IgD-negative memory B cell (primary cell): ENCODE data around the gene MAML3. TPM values are rescaled to one million over a fixed set of nuclear protein-coding genes. Genes with fewer than 3 reads are reported as not detected.

ENCODE experiments used
- H3K27ac Mint-ChIP-seq, 3 donors: one replicate each; pipeline ENCODE4 v1.8.0; 2020 to 2022; ENCODE audit warnings: mild to moderate bottlenecking in 3 of 3, mixed read lengths in 3 of 3, moderate library complexity in 1 of 3
- H3K27me3 Mint-ChIP-seq: one replicate; pipeline ENCODE4 v1.8.0; 2021; ENCODE audit warnings: mixed read lengths
- H3K36me3 Mint-ChIP-seq: one replicate; pipeline ENCODE4 v1.8.0; 2020; ENCODE audit warnings: mild to moderate bottlenecking, mixed read lengths
- H3K4me1 Mint-ChIP-seq, 3 donors: one replicate each; pipeline ENCODE4 v1.8.0; 2020 to 2022; ENCODE audit warnings: mixed read lengths in 3 of 3, mild to moderate bottlenecking in 1 of 3
- H3K4me3 Mint-ChIP-seq, 4 donors: one replicate each; pipeline ENCODE4 v1.8.0; 2020 to 2022; ENCODE audit warnings: mild to moderate bottlenecking in 4 of 4, mixed read lengths in 4 of 4, moderate library complexity in 3 of 4
- H3K9me3 Mint-ChIP-seq, 3 donors: one replicate each; pipeline ENCODE4 v1.8.0; 2020 to 2021; ENCODE audit warnings: mixed read lengths in 3 of 3, mild to moderate bottlenecking in 1 of 3
- polyA plus RNA-seq: library from polyadenylated mRNA; unstranded; fragments of 300-500 nt; fragmentation: Illumina TruSeq; gene quantifications from one replicate; pipeline ENCODE4 v1.2.3, GENCODE V29; 2021

MAML3 gene
- polyA plus RNA-seq, 1 donor from 2014 or later: 0.03 TPM

- Mint-ChIP-seq H3K27ac (no peak overlapping the region), H3K9me3 (no peaks in the 10 kb centered on the region), H3K27me3 (peaks cover 24% of the 10 kb centered on the region), H3K4me1 (peaks cover 0 to 4% (median 0%) of the 10 kb centered on the region in 3 donors), H3K4me3 (no peak overlapping the region), H3K36me3 (peaks cover 3% of the 10 kb centered on the region)
Observed at GRCh38 chr4:139740121-139740520, 413.9 kb downstream of the MAML3 start.

- Mint-ChIP-seq H3K36me3 (no peaks in the 10 kb centered on the region), H3K27ac (no peak overlapping the region), H3K4me1 (peaks cover 5 to 9% (median 5%) of the 10 kb centered on the region in 3 donors), H3K9me3 (no peaks in the 10 kb centered on the region), H3K4me3 (no peak overlapping the region), H3K27me3 (peaks cover 30% of the 10 kb centered on the region)
Observed at GRCh38 chr4:139738846-139739613, 415.0 kb downstream of the MAML3 start.

GRCh38 chr4:139736661-139737060, 417.3 kb downstream of the MAML3 start:
- peaks cover 5 to 10% (median 5%) of the 10 kb centered on the region in 3 donors for H3K4me1 Mint-ChIP-seq
- no peaks in the 10 kb centered on the region for H3K9me3 Mint-ChIP-seq
- peak overlapping the region in 1 of 4 donors; percentile 57 for H3K4me3 Mint-ChIP-seq
- no peaks in the 10 kb centered on the region for H3K36me3 Mint-ChIP-seq
- H3K27me3 Mint-ChIP-seq: peaks cover 40% of the 10 kb centered on the region
- H3K27ac Mint-ChIP-seq: no peak overlapping the region

GRCh38 chr4:139736274-139736660, 417.7 kb downstream of the MAML3 start:
- Mint-ChIP-seq H3K4me3 (peak overlapping the region in 3 of 4 donors; percentile 57 to 83 (median 74)), H3K27me3 (peaks cover 40% of the 10 kb centered on the region), H3K27ac (peak overlapping the region in 1 of 3 donors; percentile 78)

GRCh38 chr4:139735381-139736273, 418.4 kb downstream of the MAML3 start:
- Mint-ChIP-seq H3K27ac (peak overlapping the region in 1 of 3 donors; percentile 92), H3K27me3 (peaks cover 42% of the 10 kb centered on the region)

More at GRCh38 chr4:139736274-139736660, 417.7 kb downstream of the MAML3 start:
- Mint-ChIP-seq H3K9me3 (no peaks in the 10 kb centered on the region), H3K36me3 (no peaks in the 10 kb centered on the region), H3K4me1 (peaks cover 5 to 10% (median 5%) of the 10 kb centered on the region in 3 donors)

GRCh38 chr4:139734875-139735380, 419.1 kb downstream of the MAML3 start:
- H3K9me3 Mint-ChIP-seq: no peaks in the 10 kb centered on the region
- peaks cover 45% of the 10 kb centered on the region for H3K27me3 Mint-ChIP-seq
- H3K4me3 Mint-ChIP-seq: peak overlapping the region; percentile 28 to 87 (median 72)
- H3K27ac Mint-ChIP-seq: peak overlapping the region in 2 of 3 donors; percentile 33 to 92
- no peaks in the 10 kb centered on the region for H3K36me3 Mint-ChIP-seq
- H3K4me1 Mint-ChIP-seq: peaks cover 5 to 10% (median 5%) of the 10 kb centered on the region in 3 donors

More at GRCh38 chr4:139735381-139736273, 418.4 kb downstream of the MAML3 start:
- Mint-ChIP-seq H3K4me3 (peak overlapping the region; percentile 57 to 85 (median 71)), H3K36me3 (no peaks in the 10 kb centered on the region), H3K4me1 (peaks cover 5 to 10% (median 5%) of the 10 kb centered on the region in 3 donors), H3K9me3 (no peaks in the 10 kb centered on the region)

- peak overlapping the region; percentile 28 to 87 (median 72) for H3K4me3 Mint-ChIP-seq
- no peaks in the 10 kb centered on the region for H3K36me3 Mint-ChIP-seq
- H3K27ac Mint-ChIP-seq: peak overlapping the region in 2 of 3 donors; percentile 33 to 92
- H3K4me1 Mint-ChIP-seq: peaks cover 5 to 10% (median 5%) of the 10 kb centered on the region in 3 donors
- H3K27me3 Mint-ChIP-seq: peaks cover 45% of the 10 kb centered on the region
- no peaks in the 10 kb centered on the region for H3K9me3 Mint-ChIP-seq
Observed at GRCh38 chr4:139734201-139734874, 419.6 kb downstream of the MAML3 start.

- H3K27ac Mint-ChIP-seq: peak overlapping the region in 1 of 3 donors; percentile 73
- no peak overlapping the region for H3K4me3 Mint-ChIP-seq
- H3K27me3 Mint-ChIP-seq: peaks cover 43% of the 10 kb centered on the region
- no peaks in the 10 kb centered on the region for H3K9me3 Mint-ChIP-seq
- no peaks in the 10 kb centered on the region for H3K36me3 Mint-ChIP-seq
- H3K4me1 Mint-ChIP-seq: peaks cover 5 to 10% (median 5%) of the 10 kb centered on the region in 3 donors
Observed at GRCh38 chr4:139732991-139733570, 420.9 kb downstream of the MAML3 start.

- no peaks in the 10 kb centered on the region for H3K9me3 Mint-ChIP-seq
- peaks cover 22% of the 10 kb centered on the region for H3K27me3 Mint-ChIP-seq
- peaks cover 0 to 2% (median 0%) of the 10 kb centered on the region in 3 donors for H3K4me1 Mint-ChIP-seq
- no peak overlapping the region for H3K27ac Mint-ChIP-seq
- H3K4me3 Mint-ChIP-seq: no peak overlapping the region
- no peaks in the 10 kb centered on the region for H3K36me3 Mint-ChIP-seq
Observed at GRCh38 chr4:139728840-139729239, 425.1 kb downstream of the MAML3 start.

- H3K36me3 Mint-ChIP-seq: no peaks in the 10 kb centered on the region
- H3K4me3 Mint-ChIP-seq: no peak overlapping the region
- peaks cover 0 to 2% (median 0%) of the 10 kb centered on the region in 3 donors for H3K4me1 Mint-ChIP-seq
- no peak overlapping the region for H3K27ac Mint-ChIP-seq
- H3K9me3 Mint-ChIP-seq: no peaks in the 10 kb centered on the region
- H3K27me3 Mint-ChIP-seq: peaks cover 19% of the 10 kb centered on the region
Observed at GRCh38 chr4:139728146-139728545, 425.8 kb downstream of the MAML3 start.

- peaks cover 13% of the 10 kb centered on the region for H3K27me3 Mint-ChIP-seq
- H3K4me3 Mint-ChIP-seq: no peak overlapping the region
- H3K9me3 Mint-ChIP-seq: no peaks in the 10 kb centered on the region
- no peaks in the 10 kb centered on the region for H3K4me1 Mint-ChIP-seq
- H3K27ac Mint-ChIP-seq: no peak overlapping the region
- no peaks in the 10 kb centered on the region for H3K36me3 Mint-ChIP-seq
Observed at GRCh38 chr4:139726615-139727014, 427.4 kb downstream of the MAML3 start.

- Mint-ChIP-seq H3K9me3 (no peaks in the 10 kb centered on the region), H3K27ac (no peak overlapping the region), H3K36me3 (no peaks in the 10 kb centered on the region), H3K4me3 (no peak overlapping the region), H3K27me3 (peaks cover 9% of the 10 kb centered on the region), H3K4me1 (no peaks in the 10 kb centered on the region)
Observed at GRCh38 chr4:139725236-139725635, 428.7 kb downstream of the MAML3 start.

GRCh38 chr4:139721789-139722188, 432.2 kb downstream of the MAML3 start:
- Mint-ChIP-seq H3K4me1 (peaks cover 0 to 1% (median 0%) of the 10 kb centered on the region in 3 donors), H3K36me3 (no peaks in the 10 kb centered on the region), H3K4me3 (no peak overlapping the region), H3K27me3 (peaks cover 12% of the 10 kb centered on the region), H3K27ac (no peak overlapping the region), H3K9me3 (no peaks in the 10 kb centered on the region)

GRCh38 chr4:139720806-139721205, 433.2 kb downstream of the MAML3 start:
- no peak overlapping the region for H3K27ac Mint-ChIP-seq
- H3K9me3 Mint-ChIP-seq: no peaks in the 10 kb centered on the region
- no peak overlapping the region for H3K4me3 Mint-ChIP-seq
- no peaks in the 10 kb centered on the region for H3K36me3 Mint-ChIP-seq
- peaks cover 0 to 1% (median 0%) of the 10 kb centered on the region in 3 donors for H3K4me1 Mint-ChIP-seq
- peaks cover 14% of the 10 kb centered on the region for H3K27me3 Mint-ChIP-seq
